Ovary (tissue), 9 donors: ENCODE measurements around the gene KCNJ8. TPM values are rescaled to one million over a fixed set of nuclear protein-coding genes. Genes with fewer than 3 reads are reported as not detected.

Experiments used
- DNase-seq, 5 donors: peaks; one replicate each; pipeline ENCODE4 v3.0.0-alpha.2; 2019 to 2020
- H3K27ac ChIP-seq, 2 donors: fragments of 200-600 bp; one replicate each; pipeline versions ENCODE4 v1.5.1 to v1.8.0; 2019 to 2022
- H3K27me3 ChIP-seq: fragments of 200-600 bp; one replicate; pipeline ENCODE4 v1.8.0; 2022
- H3K36me3 ChIP-seq: fragments of 200-600 bp; sonication (generic); one replicate; pipeline ENCODE4 v1.5.1; 2019
- H3K4me1 ChIP-seq: one replicate; pipeline ENCODE4 v1.8.1; 2013; ENCODE audit warnings: mild to moderate bottlenecking, moderate library complexity; ENCODE audit not compliant: insufficient read depth
- H3K4me3 ChIP-seq: fragments of 200-600 bp; sonication (generic); one replicate; pipeline ENCODE4 v1.5.1; 2017
- H3K9me3 ChIP-seq, 2 donors: fragments of 200-600 bp in 1 of 2; sonication (generic) in 1 of 2; one replicate each; pipeline versions ENCODE4 v1.5.1 to v1.8.1; 2013 to 2019; ENCODE audit warnings: mild to moderate bottlenecking in 1 of 2, moderate library complexity in 1 of 2
- CTCF ChIP-seq, 3 donors: fragments of 450-650 bp in 2 of 3; fragments of 200-600 bp in 1 of 3; IDR thresholded peaks; one replicate each; pipeline versions ENCODE4 v1.5.1 to v1.8.0; 2016 to 2022; ENCODE audit warnings: antibody characterized with exemption in 3 of 3, mild to moderate bottlenecking in 1 of 3
- EP300 ChIP-seq: sonication (generic); formaldehyde crosslinking; IDR thresholded peaks from one replicate; pipeline ENCODE4 v1.6.1; 2017; ENCODE audit warnings: antibody characterized with exemption
- POLR2A ChIP-seq: fragments of 450-650 bp; IDR thresholded peaks from one replicate; pipeline ENCODE4 v1.6.1; 2017; ENCODE audit warnings: antibody characterized with exemption, mild to moderate bottlenecking, moderate library complexity
- WGBS, 3 donors: extraction: QIAGEN DNeasy Blood & Tissue Kit in 1 of 3; methylation state at CpG; one replicate each; pipeline versions ENCODE4 v1.1.5 to v1.1.7; 2013 to 2017; 5-methylcytosine and 5-hydroxymethylcytosine counted together
- intact Hi-C, 4 donors: fragments of 100-400 bp; cut with DNase I; formaldehyde crosslinking; loops; one replicate each; pipeline versions ENCODE4 v1.11.0 to v1.15.1; 2022 to 2023
- polyA plus RNA-seq, 2 donors: library from polyadenylated mRNA; stranded (reverse); fragments of 200-250 nt in 1 of 2; fragments of 350-450 nt in 1 of 2; fragmentation: Illumina TruSeq in 1 of 2; extraction: RNeasy Lipid Tissue Mini Kit (QIAGEN cat#74804) in 1 of 2; gene quantifications; one replicate each; pipeline ENCODE4 v1.2.3, GENCODE V29; 2013 to 2014
- total RNA-seq, 7 donors: library from RNA; depleted of rRNA in 2 of 7; stranded (reverse); fragments of >200 nt in 2 of 7; fragmentation: NEBNext Ultra II Directional in 3 of 7; extraction: Animal tissue kit (Norgen Biotek cat#: 25700) in 3 of 7; gene quantifications; one replicate each; pipeline versions ENCODE4 v1.1.0 to v1.2.4, GENCODE V29; 2016 to 2023
- donor health status: DM: no; HTN: no; CAD: no; lungs with moderate emphysema.
- donor health status: DM: no; HTN: no; CAD: no.
- donor health status: Bipolar disorder and iron deficiency.
- donor health status: DM: yes; HTN: yes; CAD: no.
- donor health status: DM: no; HTN: no; CAD: no.
- donor health status: DM: yes; HTN: yes; CAD: no.

The KCNJ8 gene
- total and polyA plus RNA-seq, 9 donors = 13.0 to 32.5 (median 17.4) TPM

GRCh38 chr12:21751517-21751916, 23.0 kb downstream of the KCNJ8 start:
- Histone ChIP-seq H3K4me1 (peaks cover 3% of the 10 kb centered on the region), H3K36me3 (no peaks in the 10 kb centered on the region), H3K9me3 (no peaks in the 10 kb centered on the region), H3K27me3 (no peaks in the 10 kb centered on the region), H3K27ac (no peak overlapping the region), H3K4me3 (no peak overlapping the region)
- DNase-seq = no peak
- TF ChIP-seq CTCF (IDR thresholded peaks at IDR 0.05) (no peak), EP300 (no peak), POLR2A (no peak)
- intact Hi-C loops = no loop called here
- 1 to 4% (median 4%) methylated on average over 4 of the region's 4 CpGs for WGBS, 3 donors

- intact Hi-C loops = no loop called here
- Histone ChIP-seq H3K27ac (no peak overlapping the region), H3K4me3 (no peak overlapping the region), H3K36me3 (no peaks in the 10 kb centered on the region), H3K27me3 (no peaks in the 10 kb centered on the region), H3K4me1 (no peaks in the 10 kb centered on the region), H3K9me3 (no peaks in the 10 kb centered on the region)
- WGBS, 3 donors = 91 to 92% (median 91%) methylated on average over 6 of the region's 6 CpGs
- no peak for DNase-seq
- TF ChIP-seq POLR2A (no peak), CTCF (IDR thresholded peaks at IDR 0.05) (no peak), EP300 (no peak)
These were observed 29.2 kb downstream of the KCNJ8 start for GRCh38 chr12:21745258-21745657.

- H3K27me3 ChIP-seq = no peaks in the 10 kb centered on the region
- TF ChIP-seq POLR2A (no peak), CTCF (IDR thresholded peaks at IDR 0.05) (no peak), EP300 (no peak)
- no peaks in the 10 kb centered on the region for H3K36me3 ChIP-seq
- H3K4me1 ChIP-seq = no peaks in the 10 kb centered on the region
- no peaks in the 10 kb centered on the region for H3K9me3 ChIP-seq
- 61 to 78% (median 77%) methylated on average over 3 of the region's 3 CpGs for WGBS, 3 donors
- no peak overlapping the region for H3K27ac ChIP-seq
- intact Hi-C loops = no loop called here
- no peak overlapping the region for H3K4me3 ChIP-seq
- no peak for DNase-seq
These were observed 43.4 kb downstream of the KCNJ8 start for GRCh38 chr12:21731144-21731543.

GRCh38 chr12:21725731-21726130, 48.8 kb downstream of the KCNJ8 start:
- 68 to 70% (median 69%) methylated on average over 5 of the region's 5 CpGs for WGBS, 3 donors
- no peaks in the 10 kb centered on the region for H3K36me3 ChIP-seq
- no peaks in the 10 kb centered on the region for H3K4me1 ChIP-seq
- no peak for TF ChIP-seq CTCF (IDR thresholded peaks at IDR 0.05)
- no peak overlapping the region for H3K4me3 ChIP-seq
- H3K27ac ChIP-seq = no peak overlapping the region
- no peaks in the 10 kb centered on the region for H3K9me3 ChIP-seq
- intact Hi-C loops = no loop called here
- no peaks in the 10 kb centered on the region for H3K27me3 ChIP-seq
- DNase-seq = no peak
